HG03097 (cell line): ENCODE measurements around the gene PTPRCAP.

ENCODE experiments used
- ATAC-seq: cut with Tn5 transposase; IDR thresholded peaks from one replicate; pipeline ENCODE4 v1.9.1; 2021; ENCODE audit not compliant: unreplicated experiment, low FRiP score

PTPRCAP gene

GRCh38 chr11:67400251-67400941 lies 37.1 kb downstream of the PTPRCAP start:
- no peak for ATAC-seq

GRCh38 chr11:67398661-67399563 lies 38.6 kb downstream of the PTPRCAP start:
- ATAC-seq, result no peak

- no peak for ATAC-seq
Measured at GRCh38 chr11:67397986-67398660, 39.4 kb downstream of the PTPRCAP start.

- no peak for ATAC-seq
Measured at GRCh38 chr11:67397536-67397935, 39.9 kb downstream of the PTPRCAP start.

- no peak for ATAC-seq
Measured at GRCh38 chr11:67396587-67397389, 40.7 kb downstream of the PTPRCAP start.

GRCh38 chr11:67396259-67396581 lies 41.3 kb downstream of the PTPRCAP start:
- ATAC-seq, result no peak

GRCh38 chr11:67395555-67396258 lies 41.8 kb downstream of the PTPRCAP start:
- no peak for ATAC-seq

GRCh38 chr11:67393990-67394389 lies 43.5 kb downstream of the PTPRCAP start:
- ATAC-seq, result no peak

GRCh38 chr11:67393437-67393836 lies 44.0 kb downstream of the PTPRCAP start:
- no peak for ATAC-seq

GRCh38 chr11:67392183-67392715 lies 45.2 kb downstream of the PTPRCAP start:
- ATAC-seq, result peak; percentile 17

GRCh38 chr11:67391304-67392182 lies 45.9 kb downstream of the PTPRCAP start, which contains the start of gene RAD9A:
Gene RAD9A, plus strand, starts transcription at chr11:67391986. Its CDS starts 59 bp downstream, at chr11:67392045.
- ATAC-seq, result peak; percentile 46

GRCh38 chr11:67390947-67391303 lies 46.6 kb downstream of the PTPRCAP start:
- no peak for ATAC-seq

GRCh38 chr11:67389477-67389876 lies 48.0 kb downstream of the PTPRCAP start:
- no peak for ATAC-seq

- no peak for ATAC-seq
Measured at GRCh38 chr11:67387518-67387917, 50.0 kb downstream of the PTPRCAP start.

GRCh38 chr11:67387069-67387468 lies 50.4 kb downstream of the PTPRCAP start:
- no peak for ATAC-seq
